ENCODE measurements around the gene CCDC154.

CCDC154 gene

DNA sequence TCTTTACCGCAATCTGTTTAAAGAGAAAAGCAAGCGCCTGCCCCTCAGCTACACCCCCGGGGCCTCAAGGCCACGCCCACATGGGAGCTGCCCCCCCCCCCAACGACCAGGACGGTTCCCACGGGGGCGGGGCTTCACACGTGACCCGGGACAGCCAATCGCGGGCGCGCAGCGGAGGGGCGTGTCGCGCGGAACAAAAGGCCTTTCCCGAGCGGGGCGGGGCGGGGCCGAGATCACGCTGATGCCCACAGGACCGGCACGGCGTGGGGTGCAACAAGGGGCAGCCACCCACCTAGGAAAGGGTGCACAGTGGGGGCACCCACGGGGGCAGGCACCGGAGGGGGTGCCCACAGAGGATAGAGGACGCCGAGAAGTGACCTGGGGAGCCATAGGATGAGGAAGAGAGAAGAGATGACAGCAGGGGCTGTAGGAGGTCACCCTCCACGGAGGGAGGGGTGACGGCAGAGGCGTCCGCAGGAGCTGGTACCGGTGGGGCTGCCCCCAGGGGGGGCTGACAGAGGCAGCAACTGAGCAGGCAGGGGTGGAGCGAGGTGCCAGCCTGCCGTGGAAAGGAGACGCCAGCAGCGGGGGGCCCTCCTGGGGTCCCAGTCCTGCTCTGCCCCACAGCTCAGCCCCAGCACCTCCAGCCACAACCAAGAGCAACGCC, 36.1 kb downstream of the CCDC154 start:
- Histone ChIP-seq H3K9ac (ENCODE audit: low read length) (peak overlapping the region; percentile 71), H2BK15ac (replicated peaks; ENCODE audit: low read depth) (no peak overlapping the region), H4K5ac (ENCODE audit: low read length) (no peak overlapping the region), H3K27ac (ENCODE audit: low read depth, low read length) (no peak overlapping the region), H3K4me2 (ENCODE audit: low read length) (peak overlapping the region; percentile 97), H3K4me3 (ENCODE audit: low read length) (peak overlapping the region; percentile 62), H3K56ac (ENCODE audit: low read length) (peak overlapping the region; percentile 87), H3K18ac (ENCODE audit: low read length) (no peak overlapping the region), H2BK5ac (ENCODE audit: low read length) (no peak overlapping the region), H4K8ac (ENCODE audit: low read depth, low read length) (no peak overlapping the region), H3K23ac (ENCODE audit: low read length) (no peak overlapping the region), H3K4me1 (ENCODE audit: control insufficient read depth, low read depth, low read length) (no peaks in the 10 kb centered on the region), H3K4ac (ENCODE audit: low read depth, low read length) (no peak overlapping the region), H3K36me3 (ENCODE audit: control insufficient read depth, insufficient read depth, low read length) (no peaks in the 10 kb centered on the region), H2AK5ac (ENCODE audit: low read length) (no peak overlapping the region), H3K79me1 (ENCODE audit: low read length) (peaks cover 6% of the 10 kb centered on the region), H2BK120ac (ENCODE audit: low read depth, low read length) (no peak overlapping the region), H3K27me3 (ENCODE audit: insufficient read depth, low read length, poor library complexity) (no peaks in the 10 kb centered on the region), H3K79me2 (ENCODE audit: control insufficient read depth, insufficient read depth, low read length) (peaks cover 2% of the 10 kb centered on the region)
- peak; percentile 85 for DNase-seq
- no CpG with 5 or more reads among the region's 42 CpGs for WGBS (ENCODE audit: extremely low coverage, insufficient coverage, low lambda C conversion rate)

DNA sequence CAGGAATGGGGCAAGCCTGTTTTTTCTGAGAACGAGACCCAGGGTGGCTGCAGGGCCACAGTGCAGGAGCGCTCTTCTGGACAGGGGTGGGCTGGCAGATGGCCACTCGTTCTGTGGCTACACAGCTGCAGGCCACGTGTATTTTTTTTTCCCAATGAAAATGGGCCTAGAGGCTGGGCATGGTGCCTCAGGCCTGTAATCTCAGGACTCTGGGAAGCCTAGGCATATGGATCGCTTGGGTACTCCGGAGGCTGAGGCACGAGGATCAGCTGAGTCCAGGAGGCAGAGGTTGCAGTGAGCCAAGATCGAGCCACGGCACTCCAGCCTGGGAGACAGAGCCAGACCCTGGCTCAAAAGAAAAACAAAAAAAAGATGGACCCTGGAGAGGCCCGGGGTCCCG, 36.6 kb downstream of the CCDC154 start:
- no peak for DNase-seq
- no peaks in the 10 kb centered on the region for H3K36me3 ChIP-seq (ENCODE audit: control insufficient read depth, insufficient read depth, low read length)
- H2BK15ac ChIP-seq (replicated peaks; ENCODE audit: low read depth): no peak overlapping the region
- H2AK5ac ChIP-seq (ENCODE audit: low read length): no peak overlapping the region
- H3K23ac ChIP-seq (ENCODE audit: low read length): no peak overlapping the region
- no peaks in the 10 kb centered on the region for H3K27me3 ChIP-seq (ENCODE audit: insufficient read depth, low read length, poor library complexity)
- H3K56ac ChIP-seq (ENCODE audit: low read length): peak overlapping the region; percentile 67
- no peak overlapping the region for H3K18ac ChIP-seq (ENCODE audit: low read length)
- no peak overlapping the region for H4K8ac ChIP-seq (ENCODE audit: low read depth, low read length)
- peak overlapping the region; percentile 24 for H3K9ac ChIP-seq (ENCODE audit: low read length)
- no peak overlapping the region for H3K27ac ChIP-seq (ENCODE audit: low read depth, low read length)
- no peak overlapping the region for H2BK120ac ChIP-seq (ENCODE audit: low read depth, low read length)
- H3K4me3 ChIP-seq (ENCODE audit: low read length): no peak overlapping the region
- H3K79me1 ChIP-seq (ENCODE audit: low read length): peaks cover 6% of the 10 kb centered on the region
- H3K79me2 ChIP-seq (ENCODE audit: control insufficient read depth, insufficient read depth, low read length): peaks cover 2% of the 10 kb centered on the region
- H2BK5ac ChIP-seq (ENCODE audit: low read length): no peak overlapping the region
- H3K4ac ChIP-seq (ENCODE audit: low read depth, low read length): no peak overlapping the region
- H4K5ac ChIP-seq (ENCODE audit: low read length): no peak overlapping the region
- H3K4me1 ChIP-seq (ENCODE audit: control insufficient read depth, low read depth, low read length): no peaks in the 10 kb centered on the region
- no CpG with 5 or more reads among the region's 11 CpGs for WGBS (ENCODE audit: extremely low coverage, insufficient coverage, low lambda C conversion rate)
- H3K4me2 ChIP-seq (ENCODE audit: low read length): no peak overlapping the region

DNA sequence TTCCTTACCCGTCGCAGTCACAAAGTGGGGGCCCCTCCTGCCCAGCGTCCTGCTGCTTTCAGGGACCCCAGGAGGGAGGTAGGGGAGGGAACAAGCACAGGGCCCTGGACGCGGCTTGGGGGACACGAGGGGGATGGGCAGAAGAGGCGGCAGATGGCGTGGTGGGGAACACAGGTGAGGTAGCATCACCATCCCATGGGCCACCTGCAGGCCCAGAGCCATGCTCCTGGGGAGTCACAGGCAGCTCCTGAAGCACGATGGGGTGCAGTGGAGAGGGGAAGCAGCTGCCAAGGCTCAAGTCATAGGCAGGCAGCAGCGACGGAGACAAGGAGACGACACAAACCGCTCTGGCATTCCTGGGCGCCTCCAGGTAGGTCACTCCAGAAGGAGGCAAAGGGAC, 40.6 kb downstream of the CCDC154 start:
- DNase-seq: no peak
- no peak overlapping the region for H4K8ac ChIP-seq (ENCODE audit: low read depth, low read length)
- no peak overlapping the region for H3K27ac ChIP-seq (ENCODE audit: low read depth, low read length)
- H3K36me3 ChIP-seq (ENCODE audit: control insufficient read depth, insufficient read depth, low read length): no peaks in the 10 kb centered on the region
- H3K9ac ChIP-seq (ENCODE audit: low read length): no peak overlapping the region
- no peak overlapping the region for H2AK5ac ChIP-seq (ENCODE audit: low read length)
- no peak overlapping the region for H3K18ac ChIP-seq (ENCODE audit: low read length)
- H3K23ac ChIP-seq (ENCODE audit: low read length): no peak overlapping the region
- no peak overlapping the region for H2BK5ac ChIP-seq (ENCODE audit: low read length)
- WGBS (ENCODE audit: extremely low coverage, insufficient coverage, low lambda C conversion rate): no CpG with 5 or more reads among the region's 14 CpGs
- no peak overlapping the region for H2BK15ac ChIP-seq (replicated peaks; ENCODE audit: low read depth)
- peaks cover 6% of the 10 kb centered on the region for H3K79me1 ChIP-seq (ENCODE audit: low read length)
- H3K4me1 ChIP-seq (ENCODE audit: control insufficient read depth, low read depth, low read length): no peaks in the 10 kb centered on the region
- H3K79me2 ChIP-seq (ENCODE audit: control insufficient read depth, insufficient read depth, low read length): peaks cover 2% of the 10 kb centered on the region
- H3K4ac ChIP-seq (ENCODE audit: low read depth, low read length): no peak overlapping the region
- no peak overlapping the region for H3K4me3 ChIP-seq (ENCODE audit: low read length)
- H2BK120ac ChIP-seq (ENCODE audit: low read depth, low read length): no peak overlapping the region
- H3K27me3 ChIP-seq (ENCODE audit: insufficient read depth, low read length, poor library complexity): no peaks in the 10 kb centered on the region
- H4K5ac ChIP-seq (ENCODE audit: low read length): no peak overlapping the region
- H3K56ac ChIP-seq (ENCODE audit: low read length): no peak overlapping the region
- H3K4me2 ChIP-seq (ENCODE audit: low read length): no peak overlapping the region

DNA sequence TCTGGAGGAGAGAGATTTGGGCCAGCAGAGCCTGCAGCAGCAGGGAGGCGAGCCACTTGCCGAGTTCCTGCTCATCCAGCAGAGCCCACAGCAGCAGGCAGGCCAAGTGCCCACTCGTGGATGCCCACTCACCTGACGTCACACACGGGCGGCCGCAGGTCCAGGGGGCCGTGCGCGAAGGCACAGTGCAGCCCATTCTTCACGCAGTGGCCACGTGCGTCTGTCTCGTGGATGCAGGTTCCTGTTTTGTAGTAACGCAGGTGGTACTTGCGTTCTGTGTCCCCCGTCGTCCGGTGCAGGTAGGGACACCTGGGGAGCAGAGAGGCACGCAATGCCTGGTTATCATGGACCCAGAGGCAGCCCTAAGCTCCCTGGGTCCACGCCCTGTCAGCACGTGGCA, 41.3 kb downstream of the CCDC154 start:
- H2AK5ac ChIP-seq (ENCODE audit: low read length): no peak overlapping the region
- WGBS (ENCODE audit: extremely low coverage, insufficient coverage, low lambda C conversion rate): no CpG with 5 or more reads among the region's 22 CpGs

DNA sequence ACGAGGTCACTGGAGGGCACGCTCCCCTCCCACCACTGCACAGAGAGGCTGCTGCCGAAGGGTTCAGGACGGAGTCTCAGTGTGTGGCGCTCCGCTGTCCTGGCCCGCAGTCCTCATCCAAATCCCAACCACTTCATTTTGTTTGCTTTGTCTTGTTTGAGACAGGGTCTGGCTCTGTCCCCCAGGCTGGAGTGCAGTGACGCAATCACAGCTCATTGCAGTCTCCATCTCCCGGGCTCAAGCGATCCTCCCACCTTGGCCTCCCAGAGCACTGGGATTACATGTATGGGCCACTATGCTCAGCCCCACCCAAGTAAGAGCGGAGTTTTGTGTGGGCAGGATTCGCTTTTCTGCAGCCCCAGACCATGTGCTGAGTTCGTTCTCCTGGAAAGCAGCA, 42.6 kb downstream of the CCDC154 start:
- Histone ChIP-seq H4K5ac (ENCODE audit: low read length) (no peak overlapping the region), H3K23ac (ENCODE audit: low read length) (no peak overlapping the region), H3K79me1 (ENCODE audit: low read length) (peaks cover 1% of the 10 kb centered on the region), H3K4ac (ENCODE audit: low read depth, low read length) (no peak overlapping the region), H3K4me3 (ENCODE audit: low read length) (no peak overlapping the region), H2BK15ac (replicated peaks; ENCODE audit: low read depth) (no peak overlapping the region), H3K79me2 (ENCODE audit: control insufficient read depth, insufficient read depth, low read length) (no peaks in the 10 kb centered on the region), H2BK5ac (ENCODE audit: low read length) (no peak overlapping the region), H3K9ac (ENCODE audit: low read length) (no peak overlapping the region), H3K4me2 (ENCODE audit: low read length) (no peak overlapping the region), H4K8ac (ENCODE audit: low read depth, low read length) (no peak overlapping the region), H3K18ac (ENCODE audit: low read length) (no peak overlapping the region), H2BK120ac (ENCODE audit: low read depth, low read length) (no peak overlapping the region), H2AK5ac (ENCODE audit: low read length) (no peak overlapping the region), H3K36me3 (ENCODE audit: control insufficient read depth, insufficient read depth, low read length) (no peaks in the 10 kb centered on the region), H3K4me1 (ENCODE audit: control insufficient read depth, low read depth, low read length) (no peaks in the 10 kb centered on the region), H3K56ac (ENCODE audit: low read length) (no peak overlapping the region), H3K27me3 (ENCODE audit: insufficient read depth, low read length, poor library complexity) (no peaks in the 10 kb centered on the region), H3K27ac (ENCODE audit: low read depth, low read length) (no peak overlapping the region)
- WGBS (ENCODE audit: extremely low coverage, insufficient coverage, low lambda C conversion rate): no CpG with 5 or more reads among the region's 13 CpGs
- DNase-seq: no peak

More for the DNA sequence above, 41.3 kb downstream of the CCDC154 start:
- no peak overlapping the region for H2BK5ac ChIP-seq (ENCODE audit: low read length)
- H4K5ac ChIP-seq (ENCODE audit: low read length): no peak overlapping the region
- H3K36me3 ChIP-seq (ENCODE audit: control insufficient read depth, insufficient read depth, low read length): no peaks in the 10 kb centered on the region
- peaks cover 2% of the 10 kb centered on the region for H3K79me2 ChIP-seq (ENCODE audit: control insufficient read depth, insufficient read depth, low read length)
- H3K9ac ChIP-seq (ENCODE audit: low read length): no peak overlapping the region
- no peak overlapping the region for H2BK120ac ChIP-seq (ENCODE audit: low read depth, low read length)
- no peaks in the 10 kb centered on the region for H3K27me3 ChIP-seq (ENCODE audit: insufficient read depth, low read length, poor library complexity)
- no peak overlapping the region for H3K18ac ChIP-seq (ENCODE audit: low read length)
- no peak overlapping the region for H3K4ac ChIP-seq (ENCODE audit: low read depth, low read length)
- no peak overlapping the region for H2BK15ac ChIP-seq (replicated peaks; ENCODE audit: low read depth)
- H3K23ac ChIP-seq (ENCODE audit: low read length): no peak overlapping the region
- H4K8ac ChIP-seq (ENCODE audit: low read depth, low read length): no peak overlapping the region
- no peak for DNase-seq
- H3K4me1 ChIP-seq (ENCODE audit: control insufficient read depth, low read depth, low read length): no peaks in the 10 kb centered on the region
- no peak overlapping the region for H3K27ac ChIP-seq (ENCODE audit: low read depth, low read length)
- H3K4me2 ChIP-seq (ENCODE audit: low read length): no peak overlapping the region
- H3K56ac ChIP-seq (ENCODE audit: low read length): no peak overlapping the region
- H3K4me3 ChIP-seq (ENCODE audit: low read length): no peak overlapping the region
- peaks cover 6% of the 10 kb centered on the region for H3K79me1 ChIP-seq (ENCODE audit: low read length)
